Brain microvascular endothelial cell (primary cell): ENCODE results near the gene SLC34A2.

ENCODE experiments used
- DNase-seq: peaks from one replicate; pipeline ENCODE4 v3.0.0-alpha.2; 2020
- H3K27ac ChIP-seq: fragments of 250-450 bp; sonication (Bioruptor Pico); 2 replicates; pipeline ENCODE4 v1.5.1; 2020; ENCODE audit warnings: mild to moderate bottlenecking, moderate library complexity
- H3K27me3 ChIP-seq: fragments of 250-450 bp; sonication (Bioruptor Pico); replicated peaks from 2 replicates; pipeline ENCODE4 v1.5.1; 2020; ENCODE audit warnings: mild to moderate bottlenecking
- H3K36me3 ChIP-seq: fragments of 250-450 bp; sonication (Bioruptor Pico); replicated peaks from 2 replicates; pipeline ENCODE4 v1.5.1; 2020; ENCODE audit warnings: mild to moderate bottlenecking
- H3K4me3 ChIP-seq: 2 replicates; pipeline ENCODE4 v1.5.1; 2011; ENCODE audit warnings: low read depth, mild to moderate bottlenecking, control low read depth, low read length, moderate library complexity
- in situ Hi-C: cut with HindIII; loops from 2 replicates; pipeline ENCODE4 v1.10.0; 2017; ENCODE audit warnings: low sequenced_read_pairs, low pct_ligation_motif_present
- TF ChIP-seq, protein P1 (sequence below): IDR thresholded peaks from 2 replicates; pipeline ENCODE4 v1.5.1; 2011; ENCODE audit warnings: low read depth, mild to moderate bottlenecking, moderate library complexity, low read length, control low read depth, inconsistent platforms; ENCODE audit errors: missing control alignments

SLC34A2 gene

DNA sequence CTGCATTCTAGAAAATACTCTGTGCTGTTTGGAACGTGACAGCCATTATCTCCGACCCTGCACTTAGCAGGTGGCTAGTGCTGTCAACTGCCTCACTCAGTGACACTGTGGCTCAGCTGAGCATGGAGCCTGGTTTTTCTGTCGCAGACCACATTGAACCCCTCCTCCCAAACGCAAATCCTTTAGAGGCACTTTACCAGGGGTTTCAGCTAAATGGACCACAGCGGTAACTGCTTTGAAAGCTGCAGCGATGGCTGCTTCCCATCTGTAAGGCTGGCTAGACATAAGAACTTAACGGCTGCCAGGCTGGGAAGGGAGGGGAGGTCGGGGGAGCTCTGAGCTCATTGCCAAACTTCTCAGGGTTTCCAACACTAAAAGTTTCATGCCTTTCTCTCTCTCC, 8.1 kb downstream of the SLC34A2 start:
- Histone ChIP-seq H3K27me3 (no peaks in the 10 kb centered on the region), H3K4me3 (no peak overlapping the region), H3K27ac (no peak overlapping the region), H3K36me3 (no peaks in the 10 kb centered on the region)
- TF ChIP-seq, protein P1, sequence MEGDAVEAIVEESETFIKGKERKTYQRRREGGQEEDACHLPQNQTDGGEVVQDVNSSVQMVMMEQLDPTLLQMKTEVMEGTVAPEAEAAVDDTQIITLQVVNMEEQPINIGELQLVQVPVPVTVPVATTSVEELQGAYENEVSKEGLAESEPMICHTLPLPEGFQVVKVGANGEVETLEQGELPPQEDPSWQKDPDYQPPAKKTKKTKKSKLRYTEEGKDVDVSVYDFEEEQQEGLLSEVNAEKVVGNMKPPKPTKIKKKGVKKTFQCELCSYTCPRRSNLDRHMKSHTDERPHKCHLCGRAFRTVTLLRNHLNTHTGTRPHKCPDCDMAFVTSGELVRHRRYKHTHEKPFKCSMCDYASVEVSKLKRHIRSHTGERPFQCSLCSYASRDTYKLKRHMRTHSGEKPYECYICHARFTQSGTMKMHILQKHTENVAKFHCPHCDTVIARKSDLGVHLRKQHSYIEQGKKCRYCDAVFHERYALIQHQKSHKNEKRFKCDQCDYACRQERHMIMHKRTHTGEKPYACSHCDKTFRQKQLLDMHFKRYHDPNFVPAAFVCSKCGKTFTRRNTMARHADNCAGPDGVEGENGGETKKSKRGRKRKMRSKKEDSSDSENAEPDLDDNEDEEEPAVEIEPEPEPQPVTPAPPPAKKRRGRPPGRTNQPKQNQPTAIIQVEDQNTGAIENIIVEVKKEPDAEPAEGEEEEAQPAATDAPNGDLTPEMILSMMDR: no peak
- DNase-seq: no peak
- in situ Hi-C loops: no loop called here

DNA sequence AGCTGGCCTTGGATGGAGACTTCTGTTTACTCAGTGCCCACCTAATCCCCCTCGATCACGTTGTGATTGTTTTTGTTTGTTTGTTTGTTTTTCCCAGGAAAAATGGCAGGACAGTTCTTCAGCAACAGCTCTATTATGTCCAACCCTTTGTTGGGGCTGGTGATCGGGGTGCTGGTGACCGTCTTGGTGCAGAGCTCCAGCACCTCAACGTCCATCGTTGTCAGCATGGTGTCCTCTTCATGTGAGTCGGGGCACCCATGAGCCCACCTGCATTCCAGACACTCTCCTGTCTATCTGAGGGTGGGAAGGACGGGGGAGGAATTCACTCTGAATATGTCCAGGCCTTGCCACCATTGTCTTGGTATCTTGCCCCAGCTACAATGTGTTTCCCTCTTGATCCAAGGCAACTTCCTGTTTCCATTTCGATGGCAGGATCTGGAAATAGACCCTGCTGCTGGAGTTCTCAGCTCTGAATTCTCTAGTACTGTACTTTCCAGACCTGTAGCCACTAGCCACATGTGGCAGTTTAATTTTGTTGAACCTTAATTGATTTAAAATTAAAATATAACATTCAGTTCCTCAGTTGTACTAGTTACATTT, 10.5 kb downstream of the SLC34A2 start:
- no peaks in the 10 kb centered on the region for H3K27me3 ChIP-seq
- TF ChIP-seq, protein P1: no peak
- no peaks in the 10 kb centered on the region for H3K36me3 ChIP-seq
- H3K27ac ChIP-seq: no peak overlapping the region
- DNase-seq: no peak
- no peak overlapping the region for H3K4me3 ChIP-seq
- in situ Hi-C loops: no loop called here

DNA sequence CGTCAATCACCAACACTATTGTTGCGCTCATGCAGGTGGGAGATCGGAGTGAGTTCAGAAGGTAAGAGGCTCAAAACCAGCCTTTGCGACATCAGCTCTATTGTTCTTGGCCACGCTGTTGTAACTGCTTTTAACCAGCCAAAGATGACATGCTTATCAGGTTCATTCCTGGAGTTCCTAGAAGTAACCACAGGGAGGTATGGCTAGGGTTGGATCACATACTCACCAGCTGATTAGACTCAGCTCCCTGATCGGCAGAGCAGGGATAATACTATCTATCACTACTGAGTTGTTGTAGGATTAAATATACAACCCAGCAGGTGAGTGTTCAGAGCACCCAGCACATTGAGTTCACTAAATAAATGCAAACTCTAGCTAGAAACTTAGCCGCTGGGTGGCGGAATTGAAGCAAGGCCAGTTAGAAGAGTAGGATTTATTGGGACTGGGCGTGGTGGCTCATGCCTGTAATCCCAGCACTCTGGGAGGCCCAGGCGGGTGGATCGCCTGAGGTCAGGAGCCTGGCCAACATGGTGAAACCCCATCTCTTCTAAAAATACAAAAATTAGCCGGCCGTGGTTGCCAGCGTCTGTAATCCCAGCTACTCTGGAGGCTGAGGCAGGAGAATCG, 12.4 kb downstream of the SLC34A2 start:
- TF ChIP-seq, protein P1: no peak
- in situ Hi-C loops: no loop called here
- H3K27me3 ChIP-seq: no peaks in the 10 kb centered on the region
- no peak overlapping the region for H3K4me3 ChIP-seq
- no peaks in the 10 kb centered on the region for H3K36me3 ChIP-seq
- peak; percentile 5 for DNase-seq
- no peak overlapping the region for H3K27ac ChIP-seq

DNA sequence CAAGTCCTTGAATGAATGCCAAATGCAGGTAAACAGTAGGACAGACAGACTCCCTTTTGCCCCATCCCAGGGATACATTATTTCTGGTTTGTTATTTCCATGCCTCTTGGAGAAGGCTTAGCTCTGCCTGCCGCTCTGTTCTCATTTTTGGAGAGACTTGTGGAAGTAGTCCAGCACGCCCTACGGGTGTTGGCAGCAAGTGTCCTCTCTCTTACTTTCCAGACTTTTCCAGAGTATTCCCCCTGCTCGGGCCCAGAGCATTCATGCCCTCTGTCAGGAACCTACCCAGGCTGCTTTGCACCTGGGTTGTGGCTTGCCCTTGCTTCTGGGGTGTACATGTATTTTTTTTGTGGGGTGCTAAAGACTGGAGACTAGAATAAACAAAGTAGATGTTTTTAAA, 15.3 kb downstream of the SLC34A2 start:
- no peak for DNase-seq
- H3K27ac ChIP-seq: no peak overlapping the region
- in situ Hi-C loops: no loop called here
- TF ChIP-seq, protein P1: no peak
- H3K27me3 ChIP-seq: no peaks in the 10 kb centered on the region
- H3K36me3 ChIP-seq: no peaks in the 10 kb centered on the region
- H3K4me3 ChIP-seq: no peak overlapping the region

DNA sequence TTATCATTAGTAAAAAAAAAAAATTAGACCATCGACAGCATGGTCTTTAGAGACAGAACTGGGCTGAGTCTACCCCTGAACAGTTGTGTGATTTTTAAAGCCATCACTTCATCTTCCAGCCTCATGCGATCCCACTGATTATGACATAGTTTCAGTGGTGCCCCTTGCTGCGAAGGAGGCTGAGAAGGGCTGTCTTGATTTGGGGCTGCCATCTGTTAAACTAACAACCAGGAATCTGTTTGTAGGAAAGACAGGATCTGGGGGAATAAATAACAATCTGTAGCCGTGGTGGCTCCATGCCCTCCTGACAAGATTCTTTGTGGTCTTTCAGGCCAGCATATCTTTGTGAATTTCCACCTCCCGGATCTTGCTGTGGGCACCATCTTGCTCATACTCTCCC, 17.1 kb downstream of the SLC34A2 start:
- Histone ChIP-seq H3K4me3 (no peak overlapping the region), H3K36me3 (no peaks in the 10 kb centered on the region), H3K27me3 (no peaks in the 10 kb centered on the region), H3K27ac (no peak overlapping the region)
- in situ Hi-C loops: no loop called here
- DNase-seq: no peak
- TF ChIP-seq, protein P1: no peak

DNA sequence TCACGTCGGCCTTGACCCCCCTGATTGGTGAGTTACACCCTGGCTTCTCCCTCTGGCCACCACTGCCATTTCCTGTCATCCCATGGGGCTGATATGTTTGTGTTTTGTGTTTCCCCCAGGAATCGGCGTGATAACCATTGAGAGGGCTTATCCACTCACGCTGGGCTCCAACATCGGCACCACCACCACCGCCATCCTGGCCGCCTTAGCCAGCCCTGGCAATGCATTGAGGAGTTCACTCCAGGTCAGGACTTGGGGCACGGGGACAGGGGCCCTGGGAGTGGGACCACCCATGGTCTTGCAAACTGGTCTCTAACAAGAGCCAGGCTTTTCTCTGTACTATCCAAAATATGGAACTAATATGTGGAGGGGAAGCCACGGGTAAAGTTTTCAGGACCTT, 18.7 kb downstream of the SLC34A2 start:
- no peak for DNase-seq
- Histone ChIP-seq H3K27me3 (no peaks in the 10 kb centered on the region), H3K27ac (no peak overlapping the region), H3K4me3 (no peak overlapping the region), H3K36me3 (no peaks in the 10 kb centered on the region)
- TF ChIP-seq, protein P1: no peak
- in situ Hi-C loops: no loop called here
